HepG2 (cell line): ENCODE data around the gene PSMA7. TPM values are rescaled to one million over a fixed set of nuclear protein-coding genes. Genes with fewer than 3 reads are reported as not detected.

Source experiments
- BRCA1 ChIP-seq: sonication (generic); formaldehyde crosslinking; IDR thresholded peaks from 2 replicates; pipeline ENCODE4 v1.4.0; 2020; ENCODE audit warnings: missing genetic modification reagents
- ELF3 ChIP-seq: IDR thresholded peaks from 2 replicates; pipeline ENCODE4 v1.6.1; 2016; ENCODE audit warnings: missing genetic modification reagents, missing compliant biosample characterization
- FOXK2 ChIP-seq: fragments of 450-650 bp; IDR thresholded peaks from 2 replicates; pipeline ENCODE4 v1.6.1; 2016
- GABPA ChIP-seq, 2 experiments: IDR thresholded peaks; 2 replicates each; pipeline ENCODE4 v1.6.1; 2011 to 2016; ENCODE audit warnings: low read depth in 2 of 2, low read length in 1 of 2, missing biosample characterization in 1 of 2, missing genetic modification characterization in 1 of 2
- HDAC1 ChIP-seq: sonication (generic); formaldehyde crosslinking; IDR thresholded peaks from 2 replicates; pipeline ENCODE4 v1.5.1; 2020; ENCODE audit warnings: mild to moderate bottlenecking, missing genetic modification reagents
- KDM5A ChIP-seq: fragments of 200-600 bp; sonication (generic); IDR thresholded peaks from 2 replicates; pipeline ENCODE4 v1.7.0; 2018; ENCODE audit warnings: antibody characterized with exemption, mild to moderate bottlenecking, low read length, borderline replicate concordance
- MED13 ChIP-seq: sonication (generic); formaldehyde crosslinking; IDR thresholded peaks from 2 replicates; pipeline ENCODE4 v1.5.0; 2020; ENCODE audit warnings: missing genetic modification reagents
- NR2C2 ChIP-seq: sonication (generic); formaldehyde crosslinking; IDR thresholded peaks from 2 replicates; pipeline ENCODE4 v1.4.0; 2020; ENCODE audit warnings: missing genetic modification reagents, mild to moderate bottlenecking, moderate library complexity, borderline replicate concordance
- SIN3B ChIP-seq: fragments of 150-350 bp; IDR thresholded peaks from 2 replicates; pipeline ENCODE4 v1.6.1; 2014; ENCODE audit warnings: low read length
- SP4 ChIP-seq: sonication (generic); formaldehyde crosslinking; IDR thresholded peaks from 2 replicates; pipeline ENCODE4 v1.8.1; 2023; ENCODE audit warnings: mild to moderate bottlenecking, missing genetic modification reagents
- SUZ12 ChIP-seq: fragments of 150-350 bp; IDR thresholded peaks from 2 replicates; pipeline ENCODE4 v1.6.1; 2014; ENCODE audit warnings: low read depth, low read length
- TAF15 ChIP-seq: fragments of 200-400 bp; formaldehyde crosslinking; IDR thresholded peaks from one replicate; pipeline ENCODE4 v1.6.1; 2018; ENCODE audit warnings: mild to moderate bottlenecking, low read depth, low read length; ENCODE audit not compliant: poor library complexity, severe bottlenecking
- ZNF331 ChIP-seq: sonication (generic); formaldehyde crosslinking; IDR thresholded peaks from 2 replicates; pipeline ENCODE4 v1.4.0; 2020; ENCODE audit warnings: missing genetic modification reagents
- polyA plus RNA-seq, 8 experiments: library from polyadenylated mRNA; depleted of rRNA in 3 of 8; stranded (reverse) in 7 of 8; unstranded in 1 of 8; fragments of >200 nt; fragmentation: Illumina TruSeq in 4 of 8; extraction: Trizol in 4 of 8; gene quantifications; 2 replicates each; pipeline versions ENCODE4 v1.2.1 to v1.2.3, GENCODE V29; 2011 to 2016; ENCODE audit warnings: low read depth in 4 of 8, missing spikeins in 1 of 8, mixed read lengths in 1 of 8; ENCODE audit not compliant: insufficient read depth in 1 of 8
- total RNA-seq, 5 experiments: library from RNA; depleted of rRNA; stranded (reverse); fragments of >200 nt; fragmentation: Illumina TruSeq; extraction: Trizol; gene quantifications; 2 replicates each; pipeline ENCODE4 v1.2.3, GENCODE V29; 2016; ENCODE audit warnings: low read depth in 1 of 5
- TF ChIP-seq, protein P1 (sequence below): sonication (generic); formaldehyde crosslinking; IDR thresholded peaks from 2 replicates; pipeline ENCODE4 v1.8.1; 2023; ENCODE audit warnings: mild to moderate bottlenecking, missing genetic modification reagents
- TF ChIP-seq, protein P2 (sequence below): IDR thresholded peaks from 2 replicates; pipeline ENCODE4 v1.6.1; 2012; ENCODE audit warnings: low read length, improper control_type of control experiment
- TF ChIP-seq, protein P3 (sequence below): sonication (generic); formaldehyde crosslinking; IDR thresholded peaks from 2 replicates; pipeline ENCODE4 v1.8.0; 2022; ENCODE audit warnings: mild to moderate bottlenecking, missing genetic modification reagents, moderate library complexity
- TF ChIP-seq, protein P4 (sequence below): sonication (generic); formaldehyde crosslinking; IDR thresholded peaks from 2 replicates; pipeline ENCODE4 v1.8.0; 2022; ENCODE audit warnings: mild to moderate bottlenecking, missing genetic modification reagents; ENCODE audit not compliant: insufficient replicate concordance
- TF ChIP-seq, protein P5 (sequence below): sonication (generic); formaldehyde crosslinking; conservative IDR thresholded peaks from 2 replicates; pipeline ENCODE4 v1.8.1; 2023; ENCODE audit warnings: missing genetic modification reagents
- TF ChIP-seq, protein P6 (sequence below): IDR thresholded peaks from 2 replicates; pipeline ENCODE4 v1.6.1; 2016; ENCODE audit warnings: missing genetic modification reagents, missing compliant biosample characterization
- TF ChIP-seq, protein P7 (sequence below): sonication (generic); formaldehyde crosslinking; IDR thresholded peaks from 2 replicates; pipeline ENCODE4 v1.4.0; 2020; ENCODE audit warnings: mild to moderate bottlenecking, missing genetic modification reagents

Gene PSMA7
- total and polyA plus RNA-seq, 2 of the 13 experiments (the other 11 are each of a cell fraction or from before 2014, with no cell fraction given) = 531 to 631 TPM

DNA sequence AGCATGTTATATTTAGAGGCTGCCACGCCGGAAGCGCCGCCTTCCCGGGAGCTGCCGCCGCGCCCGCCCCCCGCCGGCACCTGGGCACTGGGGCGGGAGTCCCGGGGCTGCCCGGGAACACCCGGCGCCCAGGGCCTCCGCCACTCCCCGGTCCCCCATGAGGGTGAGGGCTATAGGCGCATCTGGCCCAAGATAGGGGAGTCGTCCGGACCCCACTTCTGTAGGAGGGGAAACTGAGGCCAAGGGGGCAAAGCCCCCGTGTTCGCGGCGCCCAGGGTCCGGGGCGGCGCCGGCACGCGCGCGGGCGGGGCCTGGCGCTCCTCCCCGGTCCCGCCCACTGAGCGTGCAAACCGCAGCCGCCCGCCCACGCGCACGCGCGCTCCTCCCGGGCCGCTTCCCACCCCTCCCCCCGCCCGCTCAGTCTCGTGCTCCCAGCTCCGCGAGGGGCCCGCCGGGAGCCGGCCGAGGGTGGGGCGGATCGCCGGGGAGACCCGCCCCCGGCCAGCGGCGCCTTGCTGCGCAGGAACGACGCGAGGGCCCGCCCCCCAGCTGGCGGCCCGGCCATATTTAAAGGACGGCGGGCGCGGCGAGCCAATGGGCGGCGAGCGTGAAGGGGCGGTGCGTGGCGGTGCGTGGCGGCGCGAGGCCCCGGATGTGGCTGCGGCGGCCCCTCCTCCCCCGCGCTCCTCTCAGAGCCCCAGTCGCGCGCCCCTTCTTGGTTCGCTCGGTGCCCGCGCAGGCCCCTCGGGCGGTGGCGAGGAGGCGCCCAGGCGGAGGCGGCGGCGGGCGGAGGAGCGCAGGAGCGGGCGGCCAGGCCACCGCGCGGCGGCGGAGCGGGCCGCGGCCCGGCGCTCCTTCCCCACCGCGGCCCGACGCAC, 21.2 kb downstream of the PSMA7 start, which contains the start of gene LSM14B (continued):
- TF ChIP-seq, protein P1, sequence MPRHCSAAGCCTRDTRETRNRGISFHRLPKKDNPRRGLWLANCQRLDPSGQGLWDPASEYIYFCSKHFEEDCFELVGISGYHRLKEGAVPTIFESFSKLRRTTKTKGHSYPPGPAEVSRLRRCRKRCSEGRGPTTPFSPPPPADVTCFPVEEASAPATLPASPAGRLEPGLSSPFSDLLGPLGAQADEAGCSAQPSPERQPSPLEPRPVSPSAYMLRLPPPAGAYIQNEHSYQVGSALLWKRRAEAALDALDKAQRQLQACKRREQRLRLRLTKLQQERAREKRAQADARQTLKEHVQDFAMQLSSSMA (CRISPR knock-in tag) = peak; percentile 9; the same call in 1 of the 2 replicates
- peak; percentile 16; the same call in 1 of the 2 replicates for TF ChIP-seq KDM5A
- peak; percentile 7; the same call in 1 of the 2 replicates for TF ChIP-seq NR2C2
- TF ChIP-seq ELF3 (CRISPR knock-in tag) = peak; percentile 65; the same call in 1 of the 2 replicates
- TF ChIP-seq, protein P2, sequence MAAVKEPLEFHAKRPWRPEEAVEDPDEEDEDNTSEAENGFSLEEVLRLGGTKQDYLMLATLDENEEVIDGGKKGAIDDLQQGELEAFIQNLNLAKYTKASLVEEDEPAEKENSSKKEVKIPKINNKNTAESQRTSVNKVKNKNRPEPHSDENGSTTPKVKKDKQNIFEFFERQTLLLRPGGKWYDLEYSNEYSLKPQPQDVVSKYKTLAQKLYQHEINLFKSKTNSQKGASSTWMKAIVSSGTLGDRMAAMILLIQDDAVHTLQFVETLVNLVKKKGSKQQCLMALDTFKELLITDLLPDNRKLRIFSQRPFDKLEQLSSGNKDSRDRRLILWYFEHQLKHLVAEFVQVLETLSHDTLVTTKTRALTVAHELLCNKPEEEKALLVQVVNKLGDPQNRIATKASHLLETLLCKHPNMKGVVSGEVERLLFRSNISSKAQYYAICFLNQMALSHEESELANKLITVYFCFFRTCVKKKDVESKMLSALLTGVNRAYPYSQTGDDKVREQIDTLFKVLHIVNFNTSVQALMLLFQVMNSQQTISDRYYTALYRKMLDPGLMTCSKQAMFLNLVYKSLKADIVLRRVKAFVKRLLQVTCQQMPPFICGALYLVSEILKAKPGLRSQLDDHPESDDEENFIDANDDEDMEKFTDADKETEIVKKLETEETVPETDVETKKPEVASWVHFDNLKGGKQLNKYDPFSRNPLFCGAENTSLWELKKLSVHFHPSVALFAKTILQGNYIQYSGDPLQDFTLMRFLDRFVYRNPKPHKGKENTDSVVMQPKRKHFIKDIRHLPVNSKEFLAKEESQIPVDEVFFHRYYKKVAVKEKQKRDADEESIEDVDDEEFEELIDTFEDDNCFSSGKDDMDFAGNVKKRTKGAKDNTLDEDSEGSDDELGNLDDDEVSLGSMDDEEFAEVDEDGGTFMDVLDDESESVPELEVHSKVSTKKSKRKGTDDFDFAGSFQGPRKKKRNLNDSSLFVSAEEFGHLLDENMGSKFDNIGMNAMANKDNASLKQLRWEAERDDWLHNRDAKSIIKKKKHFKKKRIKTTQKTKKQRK = no peak
- peak; percentile 66; the same call in 1 of the 2 replicates for TF ChIP-seq HDAC1 (CRISPR knock-in tag)
- TF ChIP-seq SIN3B = peak; percentile 68; the same call in 1 of the 2 replicates
- TF ChIP-seq GABPA (IDR thresholded peaks at IDR 0.05; ENCODE audit: low read depth, low read length) = peak; percentile 47
- TF ChIP-seq GABPA (CRISPR knock-in tag; IDR thresholded peaks at IDR 0.05; ENCODE audit: low read depth) = no peak
- TF ChIP-seq, protein P3, sequence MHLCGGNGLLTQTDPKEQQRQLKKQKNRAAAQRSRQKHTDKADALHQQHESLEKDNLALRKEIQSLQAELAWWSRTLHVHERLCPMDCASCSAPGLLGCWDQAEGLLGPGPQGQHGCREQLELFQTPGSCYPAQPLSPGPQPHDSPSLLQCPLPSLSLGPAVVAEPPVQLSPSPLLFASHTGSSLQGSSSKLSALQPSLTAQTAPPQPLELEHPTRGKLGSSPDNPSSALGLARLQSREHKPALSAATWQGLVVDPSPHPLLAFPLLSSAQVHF (CRISPR knock-in tag) = peak; percentile 60; the same call in 1 of the 2 replicates
- TF ChIP-seq, protein P4, sequence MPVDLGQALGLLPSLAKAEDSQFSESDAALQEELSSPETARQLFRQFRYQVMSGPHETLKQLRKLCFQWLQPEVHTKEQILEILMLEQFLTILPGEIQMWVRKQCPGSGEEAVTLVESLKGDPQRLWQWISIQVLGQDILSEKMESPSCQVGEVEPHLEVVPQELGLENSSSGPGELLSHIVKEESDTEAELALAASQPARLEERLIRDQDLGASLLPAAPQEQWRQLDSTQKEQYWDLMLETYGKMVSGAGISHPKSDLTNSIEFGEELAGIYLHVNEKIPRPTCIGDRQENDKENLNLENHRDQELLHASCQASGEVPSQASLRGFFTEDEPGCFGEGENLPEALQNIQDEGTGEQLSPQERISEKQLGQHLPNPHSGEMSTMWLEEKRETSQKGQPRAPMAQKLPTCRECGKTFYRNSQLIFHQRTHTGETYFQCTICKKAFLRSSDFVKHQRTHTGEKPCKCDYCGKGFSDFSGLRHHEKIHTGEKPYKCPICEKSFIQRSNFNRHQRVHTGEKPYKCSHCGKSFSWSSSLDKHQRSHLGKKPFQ (CRISPR knock-in tag) = peak; percentile 91
- TF ChIP-seq BRCA1 (CRISPR knock-in tag) = peak; percentile 79; the same call in 1 of the 2 replicates
- no peak for TF ChIP-seq SUZ12
- TF ChIP-seq, protein P5, sequence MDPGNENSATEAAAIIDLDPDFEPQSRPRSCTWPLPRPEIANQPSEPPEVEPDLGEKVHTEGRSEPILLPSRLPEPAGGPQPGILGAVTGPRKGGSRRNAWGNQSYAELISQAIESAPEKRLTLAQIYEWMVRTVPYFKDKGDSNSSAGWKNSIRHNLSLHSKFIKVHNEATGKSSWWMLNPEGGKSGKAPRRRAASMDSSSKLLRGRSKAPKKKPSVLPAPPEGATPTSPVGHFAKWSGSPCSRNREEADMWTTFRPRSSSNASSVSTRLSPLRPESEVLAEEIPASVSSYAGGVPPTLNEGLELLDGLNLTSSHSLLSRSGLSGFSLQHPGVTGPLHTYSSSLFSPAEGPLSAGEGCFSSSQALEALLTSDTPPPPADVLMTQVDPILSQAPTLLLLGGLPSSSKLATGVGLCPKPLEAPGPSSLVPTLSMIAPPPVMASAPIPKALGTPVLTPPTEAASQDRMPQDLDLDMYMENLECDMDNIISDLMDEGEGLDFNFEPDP (CRISPR knock-in tag) = no peak
- TF ChIP-seq ZNF331 = peak; percentile 53
- TF ChIP-seq FOXK2 = no peak
- peak; percentile 97 for TF ChIP-seq SP4
- TF ChIP-seq, protein P6, sequence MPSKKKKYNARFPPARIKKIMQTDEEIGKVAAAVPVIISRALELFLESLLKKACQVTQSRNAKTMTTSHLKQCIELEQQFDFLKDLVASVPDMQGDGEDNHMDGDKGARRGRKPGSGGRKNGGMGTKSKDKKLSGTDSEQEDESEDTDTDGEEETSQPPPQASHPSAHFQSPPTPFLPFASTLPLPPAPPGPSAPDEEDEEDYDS = peak; percentile 69; the same call in 1 of the 2 replicates
- TF ChIP-seq, protein P7, sequence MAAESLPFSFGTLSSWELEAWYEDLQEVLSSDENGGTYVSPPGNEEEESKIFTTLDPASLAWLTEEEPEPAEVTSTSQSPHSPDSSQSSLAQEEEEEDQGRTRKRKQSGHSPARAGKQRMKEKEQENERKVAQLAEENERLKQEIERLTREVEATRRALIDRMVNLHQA (CRISPR knock-in tag) = no peak
- peak; percentile 69 for TF ChIP-seq TAF15
- peak; percentile 13; the same call in 1 of the 2 replicates for TF ChIP-seq MED13 (CRISPR knock-in tag)
